HepG2 (cell line): ENCODE results near the gene CARMIL3. TPM values are rescaled to one million over a fixed set of nuclear protein-coding genes. Genes with fewer than 3 reads are reported as not detected.

Experiments used
- ASH2L ChIP-seq: fragments of 300-600, 200-600 bp; sonication (generic); IDR thresholded peaks from 2 replicates; pipeline ENCODE4 v1.7.0; 2017; ENCODE audit warnings: low read depth, mild to moderate bottlenecking, moderate library complexity, mixed read lengths, low read length; ENCODE audit not compliant: insufficient read length
- ERF ChIP-seq: IDR thresholded peaks from 2 replicates; pipeline ENCODE4 v1.6.1; 2018; ENCODE audit warnings: missing biosample characterization, missing genetic modification reagents
- ESRRA ChIP-seq: sonication (generic); formaldehyde crosslinking; IDR thresholded peaks from 2 replicates; pipeline ENCODE4 v1.5.1; 2020; ENCODE audit warnings: mild to moderate bottlenecking, low read depth, missing genetic modification reagents
- HMG20A ChIP-seq: IDR thresholded peaks from 2 replicates; pipeline ENCODE4 v1.6.1; 2016; ENCODE audit warnings: borderline replicate concordance
- MEF2D ChIP-seq: sonication (generic); formaldehyde crosslinking; IDR thresholded peaks from 2 replicates; pipeline ENCODE4 v1.5.1; 2020; ENCODE audit warnings: mild to moderate bottlenecking, missing genetic modification reagents
- MXD3 ChIP-seq: IDR thresholded peaks from 2 replicates; pipeline ENCODE4 v1.6.1; 2016; ENCODE audit warnings: mild to moderate bottlenecking, missing biosample characterization, missing genetic modification reagents
- PHF20 ChIP-seq: sonication (generic); formaldehyde crosslinking; IDR thresholded peaks from 2 replicates; pipeline ENCODE4 v1.5.0; 2020; ENCODE audit warnings: mild to moderate bottlenecking, missing genetic modification reagents
- PRDM15 ChIP-seq: sonication (generic); formaldehyde crosslinking; IDR thresholded peaks from 2 replicates; pipeline ENCODE4 v1.4.0; 2020; ENCODE audit warnings: missing genetic modification reagents
- ZBTB26 ChIP-seq: IDR thresholded peaks from 2 replicates; pipeline ENCODE4 v1.6.1; 2016; ENCODE audit warnings: missing compliant biosample characterization, missing genetic modification reagents, borderline replicate concordance
- ZBTB38 ChIP-seq: sonication (generic); formaldehyde crosslinking; IDR thresholded peaks from 2 replicates; pipeline ENCODE4 v1.5.1; 2020; ENCODE audit warnings: mild to moderate bottlenecking, missing genetic modification reagents
- ZBTB7A ChIP-seq: sonication (generic); formaldehyde crosslinking; IDR thresholded peaks from 2 replicates; pipeline ENCODE4 v1.8.0; 2022; ENCODE audit warnings: mild to moderate bottlenecking, missing genetic modification reagents
- ZFP82 ChIP-seq: sonication (generic); formaldehyde crosslinking; IDR thresholded peaks from 2 replicates; pipeline ENCODE4 v1.5.1; 2020; ENCODE audit warnings: mild to moderate bottlenecking, missing genetic modification reagents, borderline replicate concordance
- ZFY ChIP-seq: sonication (generic); formaldehyde crosslinking; IDR thresholded peaks from 2 replicates; pipeline ENCODE4 v1.4.0; 2020; ENCODE audit warnings: missing genetic modification reagents
- ZMAT3 ChIP-seq: sonication (generic); formaldehyde crosslinking; conservative IDR thresholded peaks from 2 replicates; pipeline ENCODE4 v1.7.0; 2021; ENCODE audit warnings: missing genetic modification reagents
- ZNF205 ChIP-seq: IDR thresholded peaks from 2 replicates; pipeline ENCODE4 v1.6.1; 2018; ENCODE audit warnings: missing biosample characterization, missing genetic modification reagents
- ZNF275 ChIP-seq: sonication (generic); formaldehyde crosslinking; IDR thresholded peaks from 2 replicates; pipeline ENCODE4 v1.8.0; 2022; ENCODE audit warnings: missing genetic modification reagents, mild to moderate bottlenecking, inconsistent platforms, borderline replicate concordance
- ZNF337 ChIP-seq: sonication (generic); formaldehyde crosslinking; IDR thresholded peaks from 2 replicates; pipeline ENCODE4 v1.5.1; 2020; ENCODE audit warnings: missing genetic modification reagents, low read depth, mild to moderate bottlenecking, borderline replicate concordance
- ZNF33B ChIP-seq: sonication (generic); formaldehyde crosslinking; IDR thresholded peaks from 2 replicates; pipeline ENCODE4 v1.5.1; 2020; ENCODE audit warnings: mild to moderate bottlenecking, missing genetic modification reagents
- ZNF451 ChIP-seq: sonication (generic); formaldehyde crosslinking; IDR thresholded peaks from 2 replicates; pipeline ENCODE4 v1.5.0; 2020; ENCODE audit warnings: mild to moderate bottlenecking, missing genetic modification reagents
- ZNF576 ChIP-seq: sonication (generic); formaldehyde crosslinking; IDR thresholded peaks from 2 replicates; pipeline ENCODE4 v1.4.0; 2020; ENCODE audit warnings: mild to moderate bottlenecking, missing genetic modification reagents
- ZNF605 ChIP-seq: sonication (generic); formaldehyde crosslinking; IDR thresholded peaks from 2 replicates; pipeline ENCODE4 v1.8.0; 2022; ENCODE audit warnings: mild to moderate bottlenecking, missing genetic modification reagents
- ZNF782 ChIP-seq: sonication (generic); formaldehyde crosslinking; IDR thresholded peaks from 2 replicates; pipeline ENCODE4 v1.4.0; 2020; ENCODE audit warnings: missing genetic modification reagents, mild to moderate bottlenecking, borderline replicate concordance
- polyA plus RNA-seq, 8 experiments: library from polyadenylated mRNA; depleted of rRNA in 3 of 8; stranded (reverse) in 7 of 8; unstranded in 1 of 8; fragments of >200 nt; fragmentation: Illumina TruSeq in 4 of 8; extraction: Trizol in 4 of 8; gene quantifications; 2 replicates each; pipeline versions ENCODE4 v1.2.1 to v1.2.3, GENCODE V29; 2011 to 2016; ENCODE audit warnings: low read depth in 4 of 8, missing spikeins in 1 of 8, mixed read lengths in 1 of 8; ENCODE audit not compliant: insufficient read depth in 1 of 8
- total RNA-seq, 5 experiments: library from RNA; depleted of rRNA; stranded (reverse); fragments of >200 nt; fragmentation: Illumina TruSeq; extraction: Trizol; gene quantifications; 2 replicates each; pipeline ENCODE4 v1.2.3, GENCODE V29; 2016; ENCODE audit warnings: low read depth in 1 of 5

Gene CARMIL3
- total and polyA plus RNA-seq, 2 of the 13 experiments (the other 11 are each of a cell fraction or from before 2014, with no cell fraction given): 0.27 to 0.55 TPM

GRCh38 chr14:24074625-24075484, 23.0 kb downstream of the CARMIL3 start (continued):
- TF ChIP-seq PRDM15 (CRISPR knock-in tag): no peak
- TF ChIP-seq ZNF275 (CRISPR knock-in tag): no peak
- TF ChIP-seq ZNF782 (CRISPR knock-in tag): peak; percentile 68; the same call in 1 of the 2 replicates
- TF ChIP-seq ASH2L: no peak
- no peak for TF ChIP-seq ZNF451 (CRISPR knock-in tag)
- no peak for TF ChIP-seq HMG20A (CRISPR knock-in tag)
- no peak for TF ChIP-seq ZNF576 (CRISPR knock-in tag)
- no peak for TF ChIP-seq ZBTB38
- no peak for TF ChIP-seq ZFY (CRISPR knock-in tag)
- TF ChIP-seq ZNF605 (CRISPR knock-in tag): no peak
- no peak for TF ChIP-seq ZBTB26 (CRISPR knock-in tag)
- 0 out of 2 replicates have a peak, but pooled peaks have one; percentile 39 for TF ChIP-seq ZFP82 (CRISPR knock-in tag)
- no peak for TF ChIP-seq MEF2D
- TF ChIP-seq ZBTB7A (CRISPR knock-in tag): no peak
- no peak for TF ChIP-seq ZNF337
- no peak for TF ChIP-seq ERF (CRISPR knock-in tag)
- peak; percentile 96 for TF ChIP-seq ESRRA (CRISPR knock-in tag)
- no peak for TF ChIP-seq MXD3 (CRISPR knock-in tag)
- TF ChIP-seq ZNF33B (CRISPR knock-in tag): no peak
- no peak for TF ChIP-seq ZMAT3 (CRISPR knock-in tag)
- no peak for TF ChIP-seq PHF20 (CRISPR knock-in tag)
- TF ChIP-seq ZNF205 (CRISPR knock-in tag): no peak
